Measurements from ENCODE around the gene PSORS1C1.
"Not testable (repeated sequence)": the region's sequence is repeated elsewhere in the genome, so short reads cannot be mapped to it uniquely, and the experiment has no call there.

GRCh38 chr6:31189223-31189622, 74.6 kb downstream of the PSORS1C1 start:
- TF ChIP-seq CTCF (optimal IDR thresholded peaks at IDR 0.05 in 1 of 3, IDR thresholded peaks at IDR 0.05 in 1 of 3, conservative IDR thresholded peaks at IDR 0.05 in 1 of 3; ENCODE audit: extremely low read depth in 1 of 3, insufficient read depth in 2 of 3, low read length in 3 of 3); EZH2 (IDR thresholded peaks at IDR 0.05; ENCODE audit: low read length): not testable (repeated sequence)

Data from keratinocyte (primary cell).